Esophagus squamous epithelium (tissue), 4 donors: Measurements from ENCODE around the gene WWOX.

Experiments
- POLR2A ChIP-seq, 4 donors: fragments of 450-650 bp; IDR thresholded peaks; one replicate each; pipeline ENCODE4 v1.6.1; 2017; ENCODE audit warnings: antibody characterized with exemption in 4 of 4, mild to moderate bottlenecking in 4 of 4, moderate library complexity in 3 of 4
- TF ChIP-seq, protein P1 (sequence below), 6 experiments: fragments of 450-650 bp in 4 of 6; fragments of 200-600 bp in 2 of 6; sonication (generic) in 2 of 6; IDR thresholded peaks; one replicate each; pipeline ENCODE4 v1.5.1; 2016 to 2019; ENCODE audit warnings: antibody characterized with exemption in 6 of 6, mild to moderate bottlenecking in 4 of 6, moderate library complexity in 4 of 6

DNA sequence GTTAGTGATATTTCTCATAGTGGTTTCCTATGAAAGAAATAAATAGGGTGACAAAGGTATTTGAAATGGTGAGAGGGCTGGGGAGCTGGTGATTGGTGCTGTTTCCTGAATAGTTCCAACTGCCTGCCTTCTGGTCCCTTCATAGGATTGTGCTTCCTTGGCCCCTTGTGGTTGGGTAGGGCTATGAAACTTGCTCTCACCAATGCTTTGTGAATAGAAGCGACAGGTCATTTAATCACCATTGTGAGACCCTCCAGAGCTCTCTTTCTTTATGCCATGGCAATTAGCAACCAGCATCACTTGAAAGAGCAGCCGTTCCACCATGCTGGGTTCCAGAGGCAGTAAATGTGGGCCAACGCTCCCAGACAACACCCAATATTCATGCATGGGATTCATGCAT is 23.7 kb upstream of the WWOX start:
- TF ChIP-seq POLR2A (IDR thresholded peaks at IDR 0.05): no peak
- TF ChIP-seq, protein P1, sequence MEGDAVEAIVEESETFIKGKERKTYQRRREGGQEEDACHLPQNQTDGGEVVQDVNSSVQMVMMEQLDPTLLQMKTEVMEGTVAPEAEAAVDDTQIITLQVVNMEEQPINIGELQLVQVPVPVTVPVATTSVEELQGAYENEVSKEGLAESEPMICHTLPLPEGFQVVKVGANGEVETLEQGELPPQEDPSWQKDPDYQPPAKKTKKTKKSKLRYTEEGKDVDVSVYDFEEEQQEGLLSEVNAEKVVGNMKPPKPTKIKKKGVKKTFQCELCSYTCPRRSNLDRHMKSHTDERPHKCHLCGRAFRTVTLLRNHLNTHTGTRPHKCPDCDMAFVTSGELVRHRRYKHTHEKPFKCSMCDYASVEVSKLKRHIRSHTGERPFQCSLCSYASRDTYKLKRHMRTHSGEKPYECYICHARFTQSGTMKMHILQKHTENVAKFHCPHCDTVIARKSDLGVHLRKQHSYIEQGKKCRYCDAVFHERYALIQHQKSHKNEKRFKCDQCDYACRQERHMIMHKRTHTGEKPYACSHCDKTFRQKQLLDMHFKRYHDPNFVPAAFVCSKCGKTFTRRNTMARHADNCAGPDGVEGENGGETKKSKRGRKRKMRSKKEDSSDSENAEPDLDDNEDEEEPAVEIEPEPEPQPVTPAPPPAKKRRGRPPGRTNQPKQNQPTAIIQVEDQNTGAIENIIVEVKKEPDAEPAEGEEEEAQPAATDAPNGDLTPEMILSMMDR (IDR thresholded peaks at IDR 0.05): no peak
